ENCODE measurements around the gene PLXNA3.

Gene PLXNA3

GRCh38 chrX:154458116-154458953 lies at the start of gene PLXNA3:
PLXNA3 (plus strand) TSS chrX:154458281; CDS start chrX:154460184, 1,903 bp downstream.
- Mint-ChIP-seq H3K27ac (peak within 1 kb of the TSS; percentile 94), H3K27me3 (no peaks in the 10 kb centered on the region), H3K36me3 (no peaks in the 10 kb centered on the region), H3K4me3 (peak within 1 kb of the TSS; percentile 97), H3K4me1 (ENCODE audit: low read depth) (peaks cover 8% of the 10 kb centered on the region), H3K9me3 (ENCODE audit: low read depth) (no peaks in the 10 kb centered on the region)

DNA sequence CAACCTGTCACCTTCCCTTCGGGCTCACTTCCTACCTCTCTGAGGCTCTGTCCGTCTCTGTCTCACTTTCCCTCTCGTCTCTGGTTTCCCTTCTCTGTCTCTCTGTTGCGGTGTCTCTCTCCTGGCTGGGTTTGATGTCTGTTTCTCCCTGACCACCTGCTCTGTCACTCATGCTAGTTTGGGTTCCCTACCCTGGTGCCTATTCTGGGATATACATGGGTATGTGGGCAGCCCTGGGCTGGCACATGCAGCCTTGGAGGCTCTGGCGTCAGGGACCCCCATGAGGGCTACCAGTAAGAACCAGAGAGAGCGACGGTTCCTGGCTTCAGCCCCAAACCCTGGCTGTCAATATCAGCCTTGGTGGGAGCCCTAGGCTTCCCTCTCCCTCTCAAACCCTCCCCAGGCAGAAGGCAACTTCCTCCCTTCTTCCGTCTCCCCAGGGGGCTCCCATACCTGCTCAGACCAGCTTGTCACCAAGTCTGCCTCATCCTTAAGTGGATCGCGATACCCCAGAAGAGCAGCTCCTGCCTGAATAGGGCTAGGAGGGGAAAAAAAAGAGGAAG lies 49.3 kb upstream of the PLXNA3 start:
- Mint-ChIP-seq H3K4me3 (peak overlapping the region; percentile 35), H3K27me3 (no peaks in the 10 kb centered on the region)

GRCh38 chrX:154409222-154409871 lies 48.7 kb upstream of the PLXNA3 start, which contains the start of gene DNASE1L1:
DNASE1L1 (minus strand) TSS chrX:154409254; CDS start chrX:154405568, 3,686 bp downstream.
- peaks cover 5% of the 10 kb centered on the region for H3K4me1 Mint-ChIP-seq (ENCODE audit: low read depth)
- no peaks in the 10 kb centered on the region for H3K36me3 Mint-ChIP-seq
- H3K9me3 Mint-ChIP-seq (ENCODE audit: low read depth), result no peaks in the 10 kb centered on the region

More for the DNA sequence above, 49.3 kb upstream of the PLXNA3 start:
- peaks cover 5% of the 10 kb centered on the region for H3K4me1 Mint-ChIP-seq (ENCODE audit: low read depth)
- no peak overlapping the region for H3K27ac Mint-ChIP-seq
- no peaks in the 10 kb centered on the region for H3K9me3 Mint-ChIP-seq (ENCODE audit: low read depth)
- H3K36me3 Mint-ChIP-seq, result no peaks in the 10 kb centered on the region

DNA sequence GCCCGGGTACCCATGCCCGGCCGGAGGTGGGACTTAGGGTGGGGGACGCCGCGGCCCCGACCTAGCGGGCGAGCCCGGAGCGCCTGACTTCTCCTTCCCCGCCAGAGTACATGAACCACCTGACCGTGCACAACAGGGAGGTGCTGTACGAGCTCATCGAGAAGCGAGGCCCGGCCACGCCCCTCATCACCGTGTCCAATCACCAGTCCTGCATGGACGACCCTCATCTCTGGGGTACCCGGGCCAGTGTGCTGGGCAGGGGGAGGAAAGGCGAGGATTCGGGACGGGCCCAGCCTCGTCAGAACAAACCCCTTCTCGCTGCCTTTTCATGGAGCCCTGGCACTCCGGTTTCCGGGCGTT lies 46.1 kb upstream of the PLXNA3 start:
- Mint-ChIP-seq H3K36me3 (no peaks in the 10 kb centered on the region), H3K27ac (peak overlapping the region; percentile 46), H3K9me3 (ENCODE audit: low read depth) (no peaks in the 10 kb centered on the region)

More at GRCh38 chrX:154409222-154409871, 48.7 kb upstream of the PLXNA3 start, which contains the start of gene DNASE1L1:
- Mint-ChIP-seq H3K27me3 (no peaks in the 10 kb centered on the region), H3K4me3 (peak within 1 kb of the TSS; percentile 40), H3K27ac (no peak within 1 kb of the TSS)

GRCh38 chrX:154412468-154412867 lies 45.6 kb upstream of the PLXNA3 start:
- H3K36me3 Mint-ChIP-seq, result no peaks in the 10 kb centered on the region

More for the DNA sequence above, 46.1 kb upstream of the PLXNA3 start:
- no peaks in the 10 kb centered on the region for H3K27me3 Mint-ChIP-seq
- H3K4me3 Mint-ChIP-seq, result peak overlapping the region; percentile 82
- peaks cover 5% of the 10 kb centered on the region for H3K4me1 Mint-ChIP-seq (ENCODE audit: low read depth)

DNA sequence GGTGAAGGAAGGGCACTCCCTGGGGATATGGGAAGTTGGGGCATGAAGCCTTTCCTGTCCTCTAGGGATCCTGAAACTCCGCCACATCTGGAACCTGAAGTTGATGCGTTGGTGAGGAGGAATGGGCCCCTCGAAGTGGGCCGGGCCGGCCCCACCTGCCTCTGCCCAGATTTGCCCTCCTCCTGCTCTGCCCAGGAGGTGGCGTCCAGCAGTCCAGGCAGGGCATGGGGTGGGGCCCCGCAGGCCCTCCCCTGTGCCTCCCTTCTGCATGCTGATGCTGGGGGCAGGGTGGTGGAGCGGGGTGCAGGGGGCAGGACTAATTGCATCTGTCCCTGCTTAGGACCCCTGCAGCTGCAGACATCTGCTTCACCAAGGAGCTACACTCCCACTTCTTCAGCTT lies 44.9 kb upstream of the PLXNA3 start:
- peak overlapping the region; percentile 82 for H3K4me3 Mint-ChIP-seq

More at GRCh38 chrX:154412468-154412867, 45.6 kb upstream of the PLXNA3 start:
- Mint-ChIP-seq H3K4me3 (peak overlapping the region; percentile 82), H3K4me1 (ENCODE audit: low read depth) (peaks cover 5% of the 10 kb centered on the region), H3K9me3 (ENCODE audit: low read depth) (no peaks in the 10 kb centered on the region), H3K27me3 (no peaks in the 10 kb centered on the region), H3K27ac (peak overlapping the region; percentile 46)

GRCh38 chrX:154417157-154417556 lies 40.9 kb upstream of the PLXNA3 start:
- no peak overlapping the region for H3K27ac Mint-ChIP-seq
- no peaks in the 10 kb centered on the region for H3K9me3 Mint-ChIP-seq (ENCODE audit: low read depth)
- H3K4me1 Mint-ChIP-seq (ENCODE audit: low read depth), result peaks cover 3% of the 10 kb centered on the region
- H3K4me3 Mint-ChIP-seq, result no peak overlapping the region
- no peaks in the 10 kb centered on the region for H3K27me3 Mint-ChIP-seq
- H3K36me3 Mint-ChIP-seq, result no peaks in the 10 kb centered on the region

More for the DNA sequence above, 44.9 kb upstream of the PLXNA3 start:
- Mint-ChIP-seq H3K27ac (no peak overlapping the region), H3K4me1 (ENCODE audit: low read depth) (peaks cover 5% of the 10 kb centered on the region), H3K9me3 (ENCODE audit: low read depth) (no peaks in the 10 kb centered on the region), H3K36me3 (no peaks in the 10 kb centered on the region), H3K27me3 (no peaks in the 10 kb centered on the region)

DNA sequence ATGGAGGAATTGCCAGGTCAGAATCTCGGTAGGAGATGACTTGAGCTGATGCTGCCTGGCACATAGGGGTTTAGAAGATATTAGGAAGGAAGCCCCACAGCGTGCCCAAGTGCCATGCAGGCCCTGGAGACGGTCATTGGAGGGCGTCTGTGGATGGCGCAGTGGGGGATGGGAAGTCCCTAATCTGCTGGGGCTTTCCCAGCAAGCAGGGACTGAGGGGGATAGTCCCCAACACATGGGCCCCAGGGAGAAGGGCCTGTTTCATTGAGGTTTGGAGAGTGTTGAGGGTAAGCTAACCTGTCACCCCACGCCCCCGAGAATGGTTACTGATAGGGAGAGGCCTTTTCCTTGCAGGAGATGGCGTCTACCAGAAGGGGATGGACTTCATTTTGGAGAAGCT lies 38.9 kb upstream of the PLXNA3 start:
- H3K36me3 Mint-ChIP-seq, result no peaks in the 10 kb centered on the region

DNA sequence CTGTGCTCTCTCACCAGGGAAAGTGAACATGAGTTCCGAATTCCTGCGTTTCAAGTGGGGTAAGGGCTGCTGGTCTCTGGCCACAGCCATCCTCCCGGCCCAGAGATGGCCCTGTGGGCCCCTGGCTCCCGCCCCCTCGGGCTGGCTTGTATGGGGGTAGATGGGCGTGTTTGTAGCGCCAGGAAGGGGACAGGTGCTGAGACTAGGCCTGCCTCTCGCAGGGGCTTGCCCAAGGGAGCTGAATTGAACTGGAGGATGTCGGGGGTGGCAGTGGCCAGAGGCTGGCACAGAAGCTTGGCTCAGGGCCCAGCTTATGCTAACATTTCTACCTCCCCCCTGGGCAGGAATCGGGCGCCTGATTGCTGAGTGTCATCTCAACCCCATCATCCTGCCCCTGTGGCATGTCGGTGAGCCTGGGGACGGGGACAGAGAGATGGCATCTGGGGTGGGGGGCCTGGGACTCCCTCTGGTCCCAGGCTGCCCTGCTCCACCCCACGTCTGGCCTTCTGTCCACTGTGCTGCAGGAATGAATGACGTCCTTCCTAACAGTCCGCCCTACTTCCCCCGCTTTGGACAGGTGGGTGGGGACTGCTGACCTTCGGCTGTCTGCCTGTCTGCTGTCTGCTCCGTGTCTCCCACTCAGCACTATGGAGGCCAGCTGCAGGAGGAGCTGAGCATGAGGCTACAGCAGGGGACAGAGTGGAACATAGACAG lies 38.2 kb upstream of the PLXNA3 start:
- H3K27ac Mint-ChIP-seq, result no peak overlapping the region
- H3K27me3 Mint-ChIP-seq, result no peaks in the 10 kb centered on the region
- H3K36me3 Mint-ChIP-seq, result no peaks in the 10 kb centered on the region
- no peaks in the 10 kb centered on the region for H3K9me3 Mint-ChIP-seq (ENCODE audit: low read depth)
- peaks cover 2% of the 10 kb centered on the region for H3K4me1 Mint-ChIP-seq (ENCODE audit: low read depth)
- no peak overlapping the region for H3K4me3 Mint-ChIP-seq

More for the DNA sequence above, 38.9 kb upstream of the PLXNA3 start:
- Mint-ChIP-seq H3K27me3 (no peaks in the 10 kb centered on the region), H3K9me3 (ENCODE audit: low read depth) (no peaks in the 10 kb centered on the region), H3K4me1 (ENCODE audit: low read depth) (peaks cover 2% of the 10 kb centered on the region), H3K4me3 (no peak overlapping the region), H3K27ac (no peak overlapping the region)

- Mint-ChIP-seq H3K4me1 (ENCODE audit: low read depth) (peaks cover 2% of the 10 kb centered on the region), H3K27me3 (no peaks in the 10 kb centered on the region), H3K27ac (no peak overlapping the region), H3K4me3 (no peak overlapping the region), H3K9me3 (ENCODE audit: low read depth) (no peaks in the 10 kb centered on the region), H3K36me3 (no peaks in the 10 kb centered on the region)
Measured at GRCh38 chrX:154420402-154420756, 37.7 kb upstream of the PLXNA3 start.

- Mint-ChIP-seq H3K4me3 (no peak overlapping the region), H3K36me3 (no peaks in the 10 kb centered on the region), H3K27ac (no peak overlapping the region), H3K27me3 (no peaks in the 10 kb centered on the region), H3K9me3 (ENCODE audit: low read depth) (no peaks in the 10 kb centered on the region), H3K4me1 (ENCODE audit: low read depth) (peaks cover 22% of the 10 kb centered on the region)
Measured at GRCh38 chrX:154426916-154427770, 30.9 kb upstream of the PLXNA3 start.

GRCh38 chrX:154428176-154429171 lies 29.6 kb upstream of the PLXNA3 start, which contains the start of gene ATP6AP1:
ATP6AP1 (plus strand) TSS chrX:154428677; CDS start chrX:154428693, 16 bp downstream.
- Mint-ChIP-seq H3K27ac (peak within 1 kb of the TSS; percentile 75), H3K4me1 (ENCODE audit: low read depth) (peaks cover 22% of the 10 kb centered on the region), H3K9me3 (ENCODE audit: low read depth) (no peaks in the 10 kb centered on the region), H3K36me3 (no peaks in the 10 kb centered on the region), H3K27me3 (no peaks in the 10 kb centered on the region), H3K4me3 (peak within 1 kb of the TSS; percentile 78)

GRCh38 chrX:154429711-154430110 lies 28.4 kb upstream of the PLXNA3 start:
- Mint-ChIP-seq H3K4me1 (ENCODE audit: low read depth) (peaks cover 20% of the 10 kb centered on the region), H3K4me3 (peak overlapping the region; percentile 78), H3K27me3 (no peaks in the 10 kb centered on the region), H3K36me3 (no peaks in the 10 kb centered on the region), H3K27ac (peak overlapping the region; percentile 75), H3K9me3 (ENCODE audit: low read depth) (no peaks in the 10 kb centered on the region)

All from activated naive CD8-positive, alpha-beta T cell (primary cell).